ENCODE data around the gene AADACL2.
"Not testable (repeated sequence)": the region's sequence is repeated elsewhere in the genome, so short reads cannot be mapped to it uniquely, and the experiment has no call there.

Gene AADACL2

DNA sequence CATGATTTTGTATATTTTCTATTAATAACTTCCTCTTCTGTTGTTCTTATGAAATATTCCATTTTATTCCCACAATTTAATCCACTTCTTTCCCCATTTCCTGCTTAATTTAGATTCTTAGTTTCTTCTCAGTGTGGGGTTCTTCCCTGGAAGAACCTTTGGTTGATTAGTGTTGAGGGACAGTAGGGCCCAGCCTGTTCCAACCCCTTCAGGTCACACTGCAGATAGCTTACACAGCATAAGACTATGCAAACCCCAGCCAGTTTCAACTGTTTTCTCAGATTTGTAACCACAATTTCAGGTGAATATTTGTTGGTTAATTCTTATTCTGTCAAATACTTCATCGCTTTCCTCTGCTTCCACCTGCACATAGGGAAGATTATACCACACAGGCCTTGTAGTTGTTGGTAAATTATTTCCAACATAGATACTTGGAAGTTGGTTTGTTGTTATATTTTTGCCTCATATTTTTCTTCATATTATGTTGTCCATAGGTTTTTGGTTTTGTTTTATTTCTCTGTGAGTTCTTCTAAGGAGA is 34.7 kb downstream of the AADACL2 start:
- no peak for DNase-seq

- no peak for DNase-seq
Measured at GRCh38 chr3:151769175-151769574, 35.4 kb downstream of the AADACL2 start.

- no peak for DNase-seq
Measured at GRCh38 chr3:151770956-151771355, 37.2 kb downstream of the AADACL2 start.

DNA sequence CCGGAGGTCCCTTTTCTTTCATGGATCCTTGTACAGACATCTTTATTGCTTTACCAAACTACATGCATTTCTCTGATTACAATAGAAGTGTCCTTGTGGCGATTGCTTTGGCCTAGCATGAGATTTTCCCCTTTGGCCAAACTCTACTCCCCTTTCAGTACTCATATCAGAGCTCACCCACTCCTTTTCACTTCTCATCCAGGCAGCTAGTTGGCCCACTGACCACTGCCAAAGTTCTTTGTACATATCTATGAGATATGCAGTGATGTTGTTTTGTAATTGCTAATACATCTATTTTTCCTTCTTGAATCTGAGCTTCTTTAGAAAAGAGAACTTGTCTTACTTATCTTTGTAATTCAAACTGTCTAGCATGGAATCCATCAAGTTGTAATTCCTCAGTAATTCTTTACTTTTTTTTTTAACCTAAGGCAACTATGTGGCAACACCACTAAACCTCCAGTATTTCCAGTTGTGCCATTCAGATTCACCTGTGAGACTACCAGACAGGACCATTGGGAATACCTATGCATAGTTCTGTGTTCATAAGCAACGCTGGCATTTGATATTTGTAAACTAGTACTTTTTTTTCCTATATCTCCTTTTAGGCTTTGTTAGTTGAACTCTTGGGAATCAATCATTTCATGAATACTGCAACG is 39.2 kb downstream of the AADACL2 start:
- DNase-seq = no peak

DNA sequence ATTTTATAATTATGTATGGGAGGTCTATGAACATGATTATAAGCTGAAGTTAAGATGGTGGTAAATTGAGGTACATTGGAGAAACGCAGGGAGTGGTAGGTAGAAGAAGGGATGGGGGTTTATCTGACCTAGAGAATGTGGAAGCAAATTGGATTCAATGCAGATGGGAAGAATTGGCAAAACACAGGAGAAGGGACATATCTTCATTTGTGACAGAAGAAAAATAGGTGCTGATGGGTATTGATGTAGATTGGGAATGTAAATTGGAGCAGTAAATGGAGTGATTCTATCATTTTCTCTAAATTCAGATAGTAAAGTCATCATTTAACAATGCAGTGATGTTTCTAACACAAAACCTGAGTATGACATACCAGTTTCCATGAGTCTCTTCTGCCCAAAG is 40.5 kb downstream of the AADACL2 start:
- DNase-seq = no peak

- no peak for DNase-seq
Measured at GRCh38 chr3:151774910-151775309, 41.2 kb downstream of the AADACL2 start.

- no peak for DNase-seq
Measured at GRCh38 chr3:151775314-151776258, 41.9 kb downstream of the AADACL2 start.

GRCh38 chr3:151776259-151776740 is 42.6 kb downstream of the AADACL2 start:
- no peak for DNase-seq

- DNase-seq = no peak
Measured at GRCh38 chr3:151777880-151778279, 44.2 kb downstream of the AADACL2 start.

DNA sequence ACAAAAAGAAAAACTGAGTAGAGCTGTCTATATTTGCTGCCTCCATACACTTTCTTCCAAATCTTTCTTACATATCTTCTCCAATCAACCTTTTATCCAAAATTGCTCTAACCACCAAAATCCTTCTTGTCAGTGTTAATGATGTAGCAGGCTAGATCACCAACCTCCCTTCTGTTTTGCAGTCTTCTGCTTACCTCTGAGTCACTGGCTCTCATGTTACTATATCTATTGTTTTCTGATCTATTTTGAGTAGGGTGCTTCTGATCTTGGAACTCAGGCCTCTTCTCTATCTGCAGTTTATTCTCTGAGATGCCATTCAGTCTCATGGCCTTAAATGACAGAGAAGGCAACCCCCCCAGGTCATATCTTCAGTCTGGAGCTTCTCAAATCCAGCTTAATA is 53.9 kb downstream of the AADACL2 start:
- DNase-seq = no peak

- no peak for DNase-seq
Measured at GRCh38 chr3:151788401-151788800, 54.7 kb downstream of the AADACL2 start.

GRCh38 chr3:151789853-151790463 is 56.2 kb downstream of the AADACL2 start:
- DNase-seq = no peak

DNA sequence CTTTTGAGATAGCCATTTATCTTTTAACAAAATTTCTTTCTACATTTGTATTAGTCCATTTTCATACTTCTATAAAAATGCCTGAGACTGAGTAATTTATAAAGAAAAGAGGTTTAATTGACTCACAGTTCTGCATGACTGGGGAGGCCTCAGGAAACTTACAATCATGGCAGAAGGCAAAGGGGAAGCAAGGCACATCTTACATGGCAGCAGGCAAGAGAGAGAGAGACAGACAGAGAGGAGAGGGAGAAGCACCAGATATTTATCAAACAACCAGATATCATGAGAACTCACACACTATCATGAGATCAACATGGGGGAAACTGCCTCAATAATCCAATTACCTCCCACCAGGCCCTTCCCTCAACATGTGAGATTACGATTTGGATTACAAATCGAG is 57.0 kb downstream of the AADACL2 start:
- DNase-seq = not testable (repeated sequence)

- no peak for DNase-seq
Measured at GRCh38 chr3:151792411-151792810, 58.7 kb downstream of the AADACL2 start.

GRCh38 chr3:151793636-151794035 is 59.9 kb downstream of the AADACL2 start:
- no peak for DNase-seq

GRCh38 chr3:151794080-151794479 is 60.4 kb downstream of the AADACL2 start:
- no peak for DNase-seq

- DNase-seq = no peak
Measured at GRCh38 chr3:151795276-151795675, 61.5 kb downstream of the AADACL2 start.

- DNase-seq = no peak
Measured at GRCh38 chr3:151796105-151796680, 62.5 kb downstream of the AADACL2 start.

DNA sequence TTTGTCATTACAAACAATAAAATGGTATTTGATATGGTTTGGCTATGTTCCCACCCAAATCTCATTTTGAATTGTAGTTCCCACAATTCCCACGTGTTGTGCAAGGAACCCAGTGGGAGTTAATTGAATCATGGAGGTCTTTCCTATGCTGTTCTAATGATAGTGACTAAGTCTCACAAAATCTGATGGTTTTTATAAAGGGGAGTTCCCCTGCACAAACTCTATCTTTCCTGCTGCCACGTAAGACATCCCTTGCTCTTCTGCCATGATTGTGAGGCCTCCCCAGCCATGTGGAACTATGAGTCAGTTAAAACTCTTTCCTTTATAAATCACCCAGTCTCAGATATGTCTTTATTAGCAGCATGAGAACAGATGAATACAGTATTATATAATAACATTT is 64.7 kb downstream of the AADACL2 start:
- no peak for DNase-seq

DNA sequence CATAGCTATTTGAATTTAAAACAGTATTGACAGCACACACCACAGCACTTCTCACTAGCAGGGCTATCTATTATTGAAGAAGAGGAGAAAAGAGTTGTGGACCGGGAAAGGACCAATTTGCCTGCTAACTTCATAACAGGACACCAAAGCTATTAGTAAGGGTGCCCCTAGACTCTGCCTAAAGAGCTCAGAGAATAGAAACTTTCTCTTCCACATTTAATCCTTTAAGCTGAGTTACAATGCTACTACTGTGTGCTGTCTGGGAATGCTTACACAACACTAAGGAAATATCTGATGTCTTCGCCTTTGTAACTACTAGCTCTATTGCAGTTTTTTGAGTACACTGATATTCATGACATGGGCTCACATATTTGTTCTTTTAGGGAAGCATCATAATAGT is 66.7 kb downstream of the AADACL2 start:
- DNase-seq = no peak

DNA sequence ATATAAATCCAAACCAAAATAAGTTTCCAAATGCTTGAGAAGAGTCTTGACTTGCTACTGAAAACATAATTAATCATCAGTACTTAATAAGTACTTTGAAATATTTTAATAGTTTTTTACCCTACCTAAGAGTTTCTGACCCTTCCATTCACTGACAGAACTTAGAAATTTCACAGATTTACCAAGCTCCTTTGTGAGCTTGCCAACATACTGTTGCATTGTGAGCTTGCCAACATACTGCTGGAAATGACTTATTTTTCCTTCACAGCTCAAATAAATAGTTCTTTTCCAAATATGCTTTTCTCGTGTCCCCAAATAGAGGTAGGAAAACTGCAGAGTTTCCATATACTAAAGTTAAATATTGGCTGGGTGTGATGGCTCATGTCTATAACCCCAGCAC is 70.5 kb downstream of the AADACL2 start:
- DNase-seq = no peak

DNA sequence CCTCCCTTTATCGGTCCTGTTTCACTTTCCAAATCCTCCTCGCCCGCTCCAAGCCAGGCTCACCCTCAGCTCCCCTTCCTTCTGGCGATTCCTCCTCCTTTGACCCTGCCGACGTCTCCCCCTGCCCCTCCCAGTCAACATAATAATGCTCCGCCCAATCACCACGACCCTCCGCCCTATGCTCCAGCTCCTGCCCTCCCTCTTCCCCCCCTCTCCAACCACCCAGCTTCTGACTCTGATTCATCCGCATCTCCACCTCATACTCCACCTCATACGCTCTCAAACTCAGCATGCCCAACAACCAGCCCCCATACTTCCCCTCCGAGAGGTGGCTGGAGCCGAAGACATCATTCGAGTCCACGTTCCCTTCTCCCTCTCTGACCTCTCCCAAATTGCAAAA is 73.1 kb downstream of the AADACL2 start:
- DNase-seq = no peak
